GM19395 (cell line): Measurements from ENCODE around the gene KCNQ1.

Experiments used
- ATAC-seq: cut with Tn5 transposase; IDR thresholded peaks from one replicate; pipeline ENCODE4 v1.9.1; 2021; ENCODE audit warnings: mild to moderate bottlenecking, moderate library complexity; ENCODE audit not compliant: unreplicated experiment

The KCNQ1 gene

GRCh38 chr11:2724653-2725367, 280.0 kb downstream of the KCNQ1 start:
- no peak for ATAC-seq

GRCh38 chr11:2725368-2726300, 280.8 kb downstream of the KCNQ1 start:
- no peak for ATAC-seq

GRCh38 chr11:2726964-2727363, 282.2 kb downstream of the KCNQ1 start:
- ATAC-seq = no peak

- ATAC-seq = no peak
Observed at GRCh38 chr11:2728128-2728662, 283.4 kb downstream of the KCNQ1 start.

GRCh38 chr11:2728663-2729332, 284.0 kb downstream of the KCNQ1 start:
- ATAC-seq = no peak

- ATAC-seq = no peak
Observed at GRCh38 chr11:2729841-2730240, 285.0 kb downstream of the KCNQ1 start.

- ATAC-seq = no peak
Observed at GRCh38 chr11:2730272-2731129, 285.7 kb downstream of the KCNQ1 start.

- no peak for ATAC-seq
Observed at GRCh38 chr11:2731130-2732125, 286.6 kb downstream of the KCNQ1 start.

GRCh38 chr11:2732261-2732939, 287.6 kb downstream of the KCNQ1 start:
- ATAC-seq = no peak

- no peak for ATAC-seq
Observed at GRCh38 chr11:2732940-2733628, 288.3 kb downstream of the KCNQ1 start.

- no peak for ATAC-seq
Observed at GRCh38 chr11:2734181-2735052, 289.6 kb downstream of the KCNQ1 start.

- no peak for ATAC-seq
Observed at GRCh38 chr11:2735053-2735589, 290.3 kb downstream of the KCNQ1 start.

- ATAC-seq = no peak
Observed at GRCh38 chr11:2736577-2737225, 291.9 kb downstream of the KCNQ1 start.

GRCh38 chr11:2737226-2737590, 292.4 kb downstream of the KCNQ1 start:
- ATAC-seq = no peak

GRCh38 chr11:2737866-2738265, 293.1 kb downstream of the KCNQ1 start:
- ATAC-seq = no peak
